Vagina (tissue), 2 donors: ENCODE data around the gene ADCY3. TPM values are rescaled to one million over a fixed set of nuclear protein-coding genes. Genes with fewer than 3 reads are reported as not detected.

Experiments
- DNase-seq, 2 donors: peaks; one replicate each; pipeline ENCODE4 v3.0.0-alpha.2; 2017; ENCODE audit errors: extremely low spot score in 2 of 2
- H3K27ac ChIP-seq: fragments of 200-600 bp; sonication (generic); one replicate; pipeline ENCODE4 v1.5.1; 2019
- H3K27me3 ChIP-seq: fragments of 200-600 bp; sonication (generic); one replicate; pipeline ENCODE4 v1.5.1; 2019
- H3K36me3 ChIP-seq, 2 donors: fragments of 200-600 bp; sonication (generic); one replicate each; pipeline ENCODE4 v1.5.1; 2017 to 2019
- H3K4me1 ChIP-seq: fragments of 200-600 bp; sonication (generic); one replicate; pipeline ENCODE4 v1.5.1; 2019
- H3K4me3 ChIP-seq, 2 donors: fragments of 200-600 bp; sonication (generic); 1 replicate in 1 of 2; 2 replicates in 1 of 2; pipeline ENCODE4 v1.5.1; 2016 to 2019
- H3K9me3 ChIP-seq: fragments of 200-600 bp; sonication (generic); one replicate; pipeline ENCODE4 v1.5.1; 2019
- POLR2A ChIP-seq, 2 donors: fragments of 450-650 bp; IDR thresholded peaks; one replicate each; pipeline ENCODE4 v1.6.1; 2017; ENCODE audit warnings: antibody characterized with exemption in 2 of 2, mild to moderate bottlenecking in 2 of 2, moderate library complexity in 2 of 2
- POLR2AphosphoS5 ChIP-seq, 2 donors: sonication (generic); formaldehyde crosslinking; IDR thresholded peaks; one replicate each; pipeline ENCODE4 v1.9.0; 2017; ENCODE audit warnings: antibody characterized with exemption in 2 of 2, mild to moderate bottlenecking in 2 of 2, low read depth in 1 of 2; ENCODE audit not compliant: insufficient read depth in 1 of 2
- intact Hi-C: fragments of 100-400 bp; cut with DNase I; formaldehyde crosslinking; loops from one replicate; pipeline ENCODE4 v1.15.1; 2023
- total RNA-seq: library from RNA; depleted of rRNA; stranded (reverse); fragments of >200 nt; gene quantifications from one replicate; pipeline ENCODE4 v1.2.3, GENCODE V29; 2016
- TF ChIP-seq, protein P1 (sequence below), 3 experiments: fragments of 450-650 bp in 2 of 3; fragments of 200-600 bp in 1 of 3; sonication (generic) in 1 of 3; IDR thresholded peaks; one replicate each; pipeline ENCODE4 v1.5.1; 2017 to 2019; ENCODE audit warnings: antibody characterized with exemption in 3 of 3, mild to moderate bottlenecking in 2 of 3, moderate library complexity in 2 of 3

Gene ADCY3
- total RNA-seq, 1 donor from 2014 or later = 90.6 TPM

DNA sequence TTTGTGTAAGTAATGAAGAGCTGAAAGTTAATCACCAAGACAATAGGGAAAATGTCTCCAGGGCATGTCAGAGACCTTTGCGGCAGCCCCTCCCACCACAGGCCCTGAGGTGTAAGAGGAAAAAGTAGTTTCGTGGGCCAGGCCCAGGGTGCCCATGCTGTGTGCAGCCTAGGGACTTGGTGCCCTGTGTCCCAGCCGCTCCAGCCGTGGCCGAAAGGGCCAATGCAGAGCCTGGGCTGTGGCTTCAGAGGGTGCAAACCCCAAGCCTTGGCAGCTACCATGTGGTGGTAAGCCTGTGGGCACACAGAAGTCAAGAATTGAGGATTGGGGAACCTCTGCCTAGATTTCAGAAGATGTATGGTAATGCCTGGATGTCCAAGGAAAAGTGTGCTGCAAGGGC is 74.3 kb downstream of the ADCY3 start:
- TF ChIP-seq, protein P1, sequence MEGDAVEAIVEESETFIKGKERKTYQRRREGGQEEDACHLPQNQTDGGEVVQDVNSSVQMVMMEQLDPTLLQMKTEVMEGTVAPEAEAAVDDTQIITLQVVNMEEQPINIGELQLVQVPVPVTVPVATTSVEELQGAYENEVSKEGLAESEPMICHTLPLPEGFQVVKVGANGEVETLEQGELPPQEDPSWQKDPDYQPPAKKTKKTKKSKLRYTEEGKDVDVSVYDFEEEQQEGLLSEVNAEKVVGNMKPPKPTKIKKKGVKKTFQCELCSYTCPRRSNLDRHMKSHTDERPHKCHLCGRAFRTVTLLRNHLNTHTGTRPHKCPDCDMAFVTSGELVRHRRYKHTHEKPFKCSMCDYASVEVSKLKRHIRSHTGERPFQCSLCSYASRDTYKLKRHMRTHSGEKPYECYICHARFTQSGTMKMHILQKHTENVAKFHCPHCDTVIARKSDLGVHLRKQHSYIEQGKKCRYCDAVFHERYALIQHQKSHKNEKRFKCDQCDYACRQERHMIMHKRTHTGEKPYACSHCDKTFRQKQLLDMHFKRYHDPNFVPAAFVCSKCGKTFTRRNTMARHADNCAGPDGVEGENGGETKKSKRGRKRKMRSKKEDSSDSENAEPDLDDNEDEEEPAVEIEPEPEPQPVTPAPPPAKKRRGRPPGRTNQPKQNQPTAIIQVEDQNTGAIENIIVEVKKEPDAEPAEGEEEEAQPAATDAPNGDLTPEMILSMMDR (IDR thresholded peaks at IDR 0.05) = no peak
- TF ChIP-seq POLR2AphosphoS5 (IDR thresholded peaks at IDR 0.05; ENCODE audit: insufficient read depth in 1 of 2, low read depth in 1 of 2) = no peak
- TF ChIP-seq POLR2A (IDR thresholded peaks at IDR 0.05) = no peak
- Histone ChIP-seq H3K36me3 (peaks cover 0 to 4% of the 10 kb centered on the region in 2 donors), H3K27me3 (no peaks in the 10 kb centered on the region), H3K4me1 (no peaks in the 10 kb centered on the region), H3K27ac (no peak overlapping the region), H3K4me3 (no peak overlapping the region), H3K9me3 (no peaks in the 10 kb centered on the region)
- DNase-seq = no peak
- intact Hi-C loops = no loop called here

DNA sequence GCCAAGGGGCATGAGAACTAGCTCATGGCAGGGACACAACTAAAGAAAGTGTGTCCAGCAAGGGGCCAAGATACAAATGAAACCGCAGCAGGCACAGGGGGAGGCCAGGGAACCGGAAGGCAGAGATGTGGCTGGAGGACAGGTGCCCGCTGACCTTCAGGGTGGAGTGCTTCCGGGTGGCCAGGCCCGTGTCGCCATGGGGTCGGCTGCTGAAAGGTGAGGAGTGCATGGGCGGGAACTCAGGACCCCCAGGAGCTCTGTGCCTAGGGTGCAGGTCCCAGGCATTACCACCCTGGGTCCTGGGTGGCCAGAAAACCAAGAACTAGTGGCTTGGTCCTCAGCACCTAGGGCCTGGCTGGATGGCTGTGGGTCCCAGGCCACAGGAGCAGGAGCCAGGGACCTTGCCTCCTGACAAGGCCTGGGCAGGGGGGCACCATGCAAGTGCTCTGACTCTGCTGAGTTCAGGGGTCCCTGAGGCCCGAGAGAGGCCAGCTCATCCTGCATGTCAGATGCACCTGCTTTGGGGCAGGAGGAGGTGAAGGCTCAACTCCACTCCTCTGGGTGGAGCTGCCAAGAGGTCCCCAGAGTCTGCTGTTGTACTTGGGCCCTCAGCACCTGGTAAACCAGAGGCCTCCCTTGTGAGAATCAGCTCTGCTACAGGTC is 75.9 kb downstream of the ADCY3 start:
- Histone ChIP-seq H3K27me3 (no peaks in the 10 kb centered on the region), H3K36me3 (peaks cover 0 to 14% of the 10 kb centered on the region in 2 donors), H3K27ac (no peak overlapping the region), H3K4me3 (no peak overlapping the region), H3K4me1 (no peaks in the 10 kb centered on the region), H3K9me3 (no peaks in the 10 kb centered on the region)
- no peak for DNase-seq
- intact Hi-C loops = no loop called here
- TF ChIP-seq, protein P1 (IDR thresholded peaks at IDR 0.05) = no peak
- TF ChIP-seq POLR2AphosphoS5 (IDR thresholded peaks at IDR 0.05; ENCODE audit: insufficient read depth in 1 of 2, low read depth in 1 of 2) = no peak
- TF ChIP-seq POLR2A (IDR thresholded peaks at IDR 0.05) = no peak

DNA sequence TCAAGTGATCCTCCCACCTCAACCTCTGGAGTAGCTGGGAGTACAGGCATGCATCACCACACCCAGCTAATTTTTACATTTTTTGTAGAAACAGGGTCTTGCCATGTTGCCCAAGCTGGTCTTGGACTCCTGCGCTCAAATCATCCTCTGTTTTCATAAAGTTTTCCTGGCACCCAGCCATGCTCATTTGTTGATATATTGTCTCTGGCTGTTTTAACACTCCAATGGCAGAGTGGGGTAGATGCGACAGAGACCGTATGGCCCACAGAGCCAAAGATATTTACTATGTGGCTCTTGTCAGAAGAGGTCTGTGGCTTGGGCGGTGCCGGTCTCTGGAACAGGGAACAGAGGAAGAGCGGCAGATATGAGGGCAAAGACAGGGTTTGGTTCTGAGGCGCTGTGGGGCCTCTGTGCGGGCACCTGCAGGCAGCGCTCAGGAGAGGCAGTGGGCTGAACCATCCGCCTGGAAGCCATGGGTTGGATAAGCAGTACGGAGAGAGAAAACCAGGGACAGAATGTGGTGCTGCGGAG is 76.6 kb downstream of the ADCY3 start:
- H3K27me3 ChIP-seq = no peaks in the 10 kb centered on the region
- H3K4me1 ChIP-seq = no peaks in the 10 kb centered on the region
- no peak for DNase-seq
- peaks cover 0 to 14% of the 10 kb centered on the region in 2 donors for H3K36me3 ChIP-seq
- no peaks in the 10 kb centered on the region for H3K9me3 ChIP-seq
- no peak overlapping the region for H3K27ac ChIP-seq
- no peak for TF ChIP-seq POLR2AphosphoS5 (IDR thresholded peaks at IDR 0.05; ENCODE audit: insufficient read depth in 1 of 2, low read depth in 1 of 2)
- TF ChIP-seq, protein P1 (IDR thresholded peaks at IDR 0.05) = no peak
- TF ChIP-seq POLR2A (IDR thresholded peaks at IDR 0.05) = no peak
- intact Hi-C loops = no loop called here
- H3K4me3 ChIP-seq = no peak overlapping the region

DNA sequence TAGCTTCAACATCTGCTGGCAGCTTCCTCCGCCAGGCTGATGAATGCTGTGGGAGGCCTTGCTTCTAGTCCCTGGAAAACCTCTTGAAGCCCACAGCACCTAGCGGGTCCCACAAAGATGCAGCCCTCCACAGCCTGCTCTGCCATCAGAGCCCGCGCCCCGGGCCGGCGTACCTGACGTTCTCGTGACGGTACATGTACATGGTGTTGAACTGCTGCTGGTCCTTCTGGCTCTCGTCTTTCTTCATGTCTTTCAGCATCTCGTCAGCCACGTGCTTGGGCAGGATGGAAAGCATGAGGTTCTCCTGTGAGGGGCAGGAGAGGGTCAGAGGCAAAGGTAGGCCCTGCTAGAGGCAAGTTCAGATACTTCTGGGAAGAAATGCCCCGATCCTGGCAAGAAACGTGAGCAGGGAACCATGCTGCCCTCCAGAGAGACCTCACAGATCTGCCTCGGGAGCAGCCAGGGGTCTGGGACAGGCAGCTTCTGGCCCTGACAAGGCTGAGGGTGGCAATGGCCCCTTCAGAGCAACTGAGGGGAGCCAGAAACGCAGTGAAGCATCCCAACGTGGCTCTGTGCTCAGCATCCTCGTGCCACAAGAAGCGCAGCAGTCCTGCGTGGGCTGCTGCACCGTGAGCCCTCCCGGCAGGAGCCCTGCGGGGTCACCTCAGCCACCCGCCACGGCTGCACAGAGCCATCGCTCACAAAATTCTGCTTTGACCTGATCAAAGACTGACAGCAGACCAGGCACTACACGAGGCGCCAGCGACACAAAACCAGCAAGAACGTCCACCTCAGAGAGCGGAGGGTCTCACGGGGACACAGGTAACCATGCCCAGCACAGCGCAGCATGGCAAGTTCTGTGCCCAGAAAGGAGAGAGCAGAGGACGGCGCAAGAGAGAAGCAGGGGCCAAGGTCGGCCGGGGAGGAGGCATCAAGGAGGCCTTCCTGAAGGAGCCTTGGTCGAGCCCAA is 77.7 kb downstream of the ADCY3 start:
- H3K4me1 ChIP-seq = no peaks in the 10 kb centered on the region
- no peaks in the 10 kb centered on the region for H3K9me3 ChIP-seq
- DNase-seq = no peak
- intact Hi-C loops = no loop called here
- no peak overlapping the region for H3K4me3 ChIP-seq
- H3K27ac ChIP-seq = no peak overlapping the region
- peaks cover 3 to 14% of the 10 kb centered on the region in 2 donors for H3K36me3 ChIP-seq
- H3K27me3 ChIP-seq = no peaks in the 10 kb centered on the region
- TF ChIP-seq, protein P1 (IDR thresholded peaks at IDR 0.05) = no peak
- TF ChIP-seq POLR2A (IDR thresholded peaks at IDR 0.05) = no peak
- no peak for TF ChIP-seq POLR2AphosphoS5 (IDR thresholded peaks at IDR 0.05; ENCODE audit: insufficient read depth in 1 of 2, low read depth in 1 of 2)
